Loucy (cell line): ENCODE results near the gene GLRA1.

Experiments
- EZH2phosphoT487 ChIP-seq: fragments of 200-600 bp; IDR thresholded peaks from 2 replicates; pipeline ENCODE4 v1.6.1; 2018; ENCODE audit warnings: antibody characterized with exemption, mild to moderate bottlenecking, moderate library complexity, borderline replicate concordance
- TF ChIP-seq, protein P1 (sequence below): fragments of 200-600 bp; sonication (generic); conservative IDR thresholded peaks from 2 replicates; pipeline ENCODE4 v1.5.1; 2014; ENCODE audit warnings: mild to moderate bottlenecking, antibody characterized with exemption, low read length

DNA sequence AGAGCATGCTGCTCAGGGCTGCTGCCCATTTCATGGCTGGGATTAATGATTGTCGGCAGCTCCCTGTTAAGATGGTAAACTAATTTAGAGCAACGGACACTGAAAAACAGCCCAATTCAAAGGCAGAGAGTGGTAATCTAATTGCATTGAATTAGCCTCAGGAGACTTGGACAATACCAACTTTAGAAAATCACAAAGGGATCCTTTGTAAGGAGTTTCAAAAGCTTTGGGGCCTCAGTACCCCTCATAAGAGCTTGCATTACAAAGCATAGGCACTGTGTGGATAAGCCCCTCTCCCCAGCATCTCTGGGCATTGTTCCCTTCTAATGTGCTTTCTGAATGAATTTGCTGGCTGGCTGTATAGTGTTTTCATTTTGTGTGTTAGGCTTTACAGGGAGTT is 6.7 kb downstream of the GLRA1 start:
- TF ChIP-seq, protein P1, sequence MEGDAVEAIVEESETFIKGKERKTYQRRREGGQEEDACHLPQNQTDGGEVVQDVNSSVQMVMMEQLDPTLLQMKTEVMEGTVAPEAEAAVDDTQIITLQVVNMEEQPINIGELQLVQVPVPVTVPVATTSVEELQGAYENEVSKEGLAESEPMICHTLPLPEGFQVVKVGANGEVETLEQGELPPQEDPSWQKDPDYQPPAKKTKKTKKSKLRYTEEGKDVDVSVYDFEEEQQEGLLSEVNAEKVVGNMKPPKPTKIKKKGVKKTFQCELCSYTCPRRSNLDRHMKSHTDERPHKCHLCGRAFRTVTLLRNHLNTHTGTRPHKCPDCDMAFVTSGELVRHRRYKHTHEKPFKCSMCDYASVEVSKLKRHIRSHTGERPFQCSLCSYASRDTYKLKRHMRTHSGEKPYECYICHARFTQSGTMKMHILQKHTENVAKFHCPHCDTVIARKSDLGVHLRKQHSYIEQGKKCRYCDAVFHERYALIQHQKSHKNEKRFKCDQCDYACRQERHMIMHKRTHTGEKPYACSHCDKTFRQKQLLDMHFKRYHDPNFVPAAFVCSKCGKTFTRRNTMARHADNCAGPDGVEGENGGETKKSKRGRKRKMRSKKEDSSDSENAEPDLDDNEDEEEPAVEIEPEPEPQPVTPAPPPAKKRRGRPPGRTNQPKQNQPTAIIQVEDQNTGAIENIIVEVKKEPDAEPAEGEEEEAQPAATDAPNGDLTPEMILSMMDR = no peak
- TF ChIP-seq EZH2phosphoT487 = no peak
